ENCODE measurements around the gene GAB2.
"Not testable (repeated sequence)": the region's sequence is repeated elsewhere in the genome, so short reads cannot be mapped to it uniquely, and the experiment has no call there.

GAB2 gene

GRCh38 chr11:78313181-78313795 lies 104.3 kb downstream of the GAB2 start:
- no peak for DNase-seq (ENCODE audit: low read depth in 2 of 2)

GRCh38 chr11:78312712-78313111 lies 104.9 kb downstream of the GAB2 start:
- DNase-seq (ENCODE audit: low read depth in 2 of 2), result no peak

- DNase-seq (ENCODE audit: low read depth in 2 of 2), result no peak
Measured at GRCh38 chr11:78311702-78312371, 105.8 kb downstream of the GAB2 start.

GRCh38 chr11:78310500-78310909 lies 107.1 kb downstream of the GAB2 start:
- DNase-seq (ENCODE audit: low read depth in 2 of 2), result no peak

GRCh38 chr11:78304201-78304600 lies 113.4 kb downstream of the GAB2 start:
- DNase-seq (ENCODE audit: low read depth in 2 of 2), result no peak

- no peak for DNase-seq (ENCODE audit: low read depth in 2 of 2)
Measured at GRCh38 chr11:78300108-78300839, 117.3 kb downstream of the GAB2 start.

- DNase-seq (ENCODE audit: low read depth in 2 of 2), result no peak
Measured at GRCh38 chr11:78299000-78299710, 118.5 kb downstream of the GAB2 start.

GRCh38 chr11:78298291-78298771 lies 119.3 kb downstream of the GAB2 start:
- no peak for DNase-seq (ENCODE audit: low read depth in 2 of 2)

GRCh38 chr11:78295991-78296930 lies 121.4 kb downstream of the GAB2 start:
- DNase-seq (ENCODE audit: low read depth in 2 of 2), result no peak

GRCh38 chr11:78295347-78295746 lies 122.3 kb downstream of the GAB2 start:
- no peak for DNase-seq (ENCODE audit: low read depth in 2 of 2)

- DNase-seq (ENCODE audit: low read depth in 2 of 2), result not testable (repeated sequence)
Measured at GRCh38 chr11:78294100-78294499, 123.5 kb downstream of the GAB2 start.

GRCh38 chr11:78293536-78293935 lies 124.1 kb downstream of the GAB2 start:
- no peak for DNase-seq (ENCODE audit: low read depth in 2 of 2)

- no peak for DNase-seq (ENCODE audit: low read depth in 2 of 2)
Measured at GRCh38 chr11:78292109-78292803, 125.4 kb downstream of the GAB2 start.

GRCh38 chr11:78291503-78292108 lies 126.0 kb downstream of the GAB2 start:
- DNase-seq (ENCODE audit: low read depth in 2 of 2), result no peak

GRCh38 chr11:78290293-78291176 lies 127.1 kb downstream of the GAB2 start:
- DNase-seq (ENCODE audit: low read depth in 2 of 2), result peak; percentile 20 to 29

GRCh38 chr11:78289552-78290292 lies 127.9 kb downstream of the GAB2 start:
- DNase-seq (ENCODE audit: low read depth in 2 of 2), result no peak

GRCh38 chr11:78284260-78284659 lies 133.4 kb downstream of the GAB2 start:
- DNase-seq (ENCODE audit: low read depth in 2 of 2), result no peak

- no peak for DNase-seq (ENCODE audit: low read depth in 2 of 2)
Measured at GRCh38 chr11:78282821-78283220, 134.8 kb downstream of the GAB2 start.
